Loucy (cell line): ENCODE data around the gene NMRK1.

ENCODE experiments used
- H2AFZ ChIP-seq: fragments of 200-600 bp; sonication (generic); 2 replicates; pipeline ENCODE4 v1.6.0; 2016; ENCODE audit warnings: antibody characterized with exemption, mild to moderate bottlenecking, low read length, moderate library complexity
- H3F3A ChIP-seq: fragments of 200-600 bp; 2 replicates; pipeline ENCODE4 v1.6.0; 2016; ENCODE audit warnings: antibody characterized with exemption, low read depth, mild to moderate bottlenecking
- H3K27me3 ChIP-seq: fragments of 200-600 bp; sonication (generic); 2 replicates; pipeline ENCODE4 v1.6.1; 2014; ENCODE audit warnings: low read length, mild to moderate bottlenecking; ENCODE audit not compliant: insufficient read depth, poor library complexity, severe bottlenecking
- H3K36me3 ChIP-seq: fragments of 200-600 bp; sonication (generic); 2 replicates; pipeline ENCODE4 v1.6.1; 2016; ENCODE audit warnings: low read length; ENCODE audit not compliant: insufficient read depth
- H3K4me1 ChIP-seq: fragments of 200-600 bp; sonication (generic); 2 replicates; pipeline ENCODE4 v1.5.1; 2014; ENCODE audit warnings: low read length, mild to moderate bottlenecking; ENCODE audit not compliant: insufficient read depth, poor library complexity, severe bottlenecking
- H3K4me2 ChIP-seq: fragments of 200-600 bp; sonication (generic); 2 replicates; pipeline ENCODE4 v1.6.0; 2014; ENCODE audit warnings: antibody characterized with exemption, low read length, low read depth, mild to moderate bottlenecking; ENCODE audit not compliant: poor library complexity, severe bottlenecking
- H3K4me3 ChIP-seq: fragments of 200-600 bp; sonication (generic); 2 replicates; pipeline ENCODE4 v1.5.1; 2014; ENCODE audit warnings: low read length, mild to moderate bottlenecking, mixed read lengths; ENCODE audit not compliant: poor library complexity, severe bottlenecking
- H3K79me2 ChIP-seq: fragments of 200-600 bp; sonication (generic); 2 replicates; pipeline ENCODE4 v1.6.1; 2014; ENCODE audit warnings: low read length; ENCODE audit not compliant: insufficient read depth
- H3K9ac ChIP-seq: fragments of 200-600 bp; sonication (generic); 2 replicates; pipeline ENCODE4 v1.6.0; 2014; ENCODE audit warnings: mild to moderate bottlenecking, low read depth, low read length, moderate library complexity; ENCODE audit not compliant: poor library complexity, severe bottlenecking
- H3K9me2 ChIP-seq: fragments of 200-600 bp; sonication (generic); replicated peaks from 2 replicates; pipeline ENCODE4 v1.6.1; 2016; ENCODE audit warnings: low read depth, low read length, mixed read lengths
- H3K9me3 ChIP-seq: fragments of 200-600 bp; sonication (generic); 2 replicates; pipeline ENCODE4 v1.6.1; 2014; ENCODE audit warnings: mild to moderate bottlenecking, antibody characterized with exemption, low read length, low read depth; ENCODE audit not compliant: insufficient read depth
- H4K20me1 ChIP-seq: fragments of 200-600 bp; sonication (generic); 2 replicates; pipeline ENCODE4 v1.6.0; 2014; ENCODE audit warnings: antibody characterized with exemption, low read length, mild to moderate bottlenecking; ENCODE audit not compliant: insufficient read depth, poor library complexity, severe bottlenecking
- EZH2phosphoT487 ChIP-seq: fragments of 200-600 bp; IDR thresholded peaks from 2 replicates; pipeline ENCODE4 v1.6.1; 2018; ENCODE audit warnings: antibody characterized with exemption, mild to moderate bottlenecking, moderate library complexity, borderline replicate concordance
- TF ChIP-seq, protein P1 (sequence below): fragments of 200-600 bp; sonication (generic); conservative IDR thresholded peaks from 2 replicates; pipeline ENCODE4 v1.5.1; 2014; ENCODE audit warnings: mild to moderate bottlenecking, antibody characterized with exemption, low read length

Gene NMRK1

DNA sequence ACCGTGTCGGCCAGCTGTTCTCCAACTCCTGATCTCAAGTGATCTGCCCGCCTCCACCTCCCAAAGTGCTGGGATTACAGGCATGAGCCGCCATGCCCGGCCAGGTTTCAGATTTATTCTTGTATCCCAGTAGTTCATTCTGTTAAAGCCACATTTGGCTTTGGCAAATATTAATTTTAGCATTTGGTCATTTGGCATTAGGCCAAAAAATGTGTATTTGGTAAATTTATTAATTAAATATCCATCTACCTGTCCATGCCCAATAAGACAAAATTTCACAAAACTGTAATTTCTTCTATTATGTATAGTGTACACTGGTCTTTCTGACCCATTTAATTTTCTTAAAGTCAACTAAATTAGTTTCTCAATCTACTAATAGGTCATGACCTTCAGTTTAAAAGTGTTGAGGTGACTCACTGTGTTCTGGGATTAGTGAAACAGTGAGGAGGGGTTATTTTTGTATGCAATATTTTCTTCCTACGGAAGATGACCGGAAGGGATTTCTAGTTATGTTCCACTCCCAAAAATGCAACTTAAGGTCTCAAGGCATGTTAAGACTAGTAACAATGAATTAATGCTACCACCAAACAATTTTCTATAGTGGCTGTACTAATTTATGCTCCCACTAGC, 21.4 kb upstream of the NMRK1 start:
- Histone ChIP-seq H3K79me2 (peaks cover 61% of the 10 kb centered on the region), H3K4me1 (peaks cover 9% of the 10 kb centered on the region), H3K4me3 (no peak overlapping the region), H3F3A (no peaks in the 10 kb centered on the region), H3K9ac (no peak overlapping the region), H3K4me2 (no peak overlapping the region), H4K20me1 (no peaks in the 10 kb centered on the region), H2AFZ (no peak overlapping the region), H3K9me3 (no peaks in the 10 kb centered on the region), H3K36me3 (no peaks in the 10 kb centered on the region), H3K9me2 (no peaks in the 10 kb centered on the region), H3K27me3 (no peaks in the 10 kb centered on the region)
- TF ChIP-seq, protein P1, sequence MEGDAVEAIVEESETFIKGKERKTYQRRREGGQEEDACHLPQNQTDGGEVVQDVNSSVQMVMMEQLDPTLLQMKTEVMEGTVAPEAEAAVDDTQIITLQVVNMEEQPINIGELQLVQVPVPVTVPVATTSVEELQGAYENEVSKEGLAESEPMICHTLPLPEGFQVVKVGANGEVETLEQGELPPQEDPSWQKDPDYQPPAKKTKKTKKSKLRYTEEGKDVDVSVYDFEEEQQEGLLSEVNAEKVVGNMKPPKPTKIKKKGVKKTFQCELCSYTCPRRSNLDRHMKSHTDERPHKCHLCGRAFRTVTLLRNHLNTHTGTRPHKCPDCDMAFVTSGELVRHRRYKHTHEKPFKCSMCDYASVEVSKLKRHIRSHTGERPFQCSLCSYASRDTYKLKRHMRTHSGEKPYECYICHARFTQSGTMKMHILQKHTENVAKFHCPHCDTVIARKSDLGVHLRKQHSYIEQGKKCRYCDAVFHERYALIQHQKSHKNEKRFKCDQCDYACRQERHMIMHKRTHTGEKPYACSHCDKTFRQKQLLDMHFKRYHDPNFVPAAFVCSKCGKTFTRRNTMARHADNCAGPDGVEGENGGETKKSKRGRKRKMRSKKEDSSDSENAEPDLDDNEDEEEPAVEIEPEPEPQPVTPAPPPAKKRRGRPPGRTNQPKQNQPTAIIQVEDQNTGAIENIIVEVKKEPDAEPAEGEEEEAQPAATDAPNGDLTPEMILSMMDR: no peak
- no peak for TF ChIP-seq EZH2phosphoT487

- H3K36me3 ChIP-seq: no peaks in the 10 kb centered on the region
- H3K4me1 ChIP-seq: peaks cover 9% of the 10 kb centered on the region
- H3F3A ChIP-seq: no peaks in the 10 kb centered on the region
- H3K9me2 ChIP-seq: no peaks in the 10 kb centered on the region
- H3K27me3 ChIP-seq: no peaks in the 10 kb centered on the region
- peaks cover 61% of the 10 kb centered on the region for H3K79me2 ChIP-seq
- H3K9ac ChIP-seq: no peak overlapping the region
- no peaks in the 10 kb centered on the region for H4K20me1 ChIP-seq
- no peaks in the 10 kb centered on the region for H3K9me3 ChIP-seq
- no peak for TF ChIP-seq EZH2phosphoT487
- TF ChIP-seq, protein P1: no peak
- H2AFZ ChIP-seq: no peak overlapping the region
- H3K4me3 ChIP-seq: no peak overlapping the region
- H3K4me2 ChIP-seq: no peak overlapping the region
Observed at GRCh38 chr9:75108571-75108970, 20.6 kb upstream of the NMRK1 start.

DNA sequence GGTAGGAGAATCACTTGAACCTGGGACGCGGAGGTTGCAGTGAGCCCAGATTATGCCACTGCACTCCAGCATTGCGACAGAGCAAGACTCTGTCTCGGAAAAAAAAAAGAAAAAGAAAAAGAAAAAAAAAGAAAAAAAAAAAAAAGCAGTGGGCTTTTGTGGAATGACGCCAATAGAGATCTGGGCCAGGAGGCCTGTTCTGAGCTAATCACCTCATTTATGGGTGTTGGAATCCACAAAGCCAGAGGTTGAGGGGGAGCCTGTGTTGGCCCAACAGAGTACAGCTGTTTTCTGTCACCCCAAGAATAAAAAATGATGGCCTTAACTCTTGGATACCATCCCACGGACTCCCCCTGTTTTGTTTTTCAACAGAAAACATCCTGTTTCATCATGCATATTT, 18.9 kb upstream of the NMRK1 start:
- Histone ChIP-seq H4K20me1 (no peaks in the 10 kb centered on the region), H3K4me2 (no peak overlapping the region), H3F3A (no peaks in the 10 kb centered on the region), H3K9me3 (no peaks in the 10 kb centered on the region), H3K79me2 (peaks cover 60% of the 10 kb centered on the region), H3K9me2 (no peaks in the 10 kb centered on the region), H3K36me3 (peaks cover 6% of the 10 kb centered on the region; the same call in 1 of the 2 replicates), H2AFZ (no peak overlapping the region), H3K9ac (no peak overlapping the region), H3K27me3 (no peaks in the 10 kb centered on the region), H3K4me3 (no peak overlapping the region), H3K4me1 (peaks cover 9% of the 10 kb centered on the region)
- TF ChIP-seq, protein P1: no peak
- no peak for TF ChIP-seq EZH2phosphoT487
